Parathyroid adenoma (tissue), 2 donors: ENCODE data around the gene ROR2.

ENCODE experiments used
- H2AFZ ChIP-seq: fragments of 300-600 bp; sonication (generic); one replicate; pipeline ENCODE4 v1.7.0; 2017; ENCODE audit warnings: antibody characterized with exemption, mild to moderate bottlenecking
- H3K27ac ChIP-seq: fragments of 300-600 bp; sonication (generic); one replicate; pipeline ENCODE4 v1.7.0; 2017
- H3K27me3 ChIP-seq: fragments of 300-600 bp; sonication (generic); one replicate; pipeline ENCODE4 v1.7.0; 2017; ENCODE audit warnings: low read length; ENCODE audit not compliant: control insufficient read depth, insufficient read depth
- H3K36me3 ChIP-seq: fragments of 300-600 bp; sonication (generic); one replicate; pipeline ENCODE4 v1.7.0; 2017; ENCODE audit warnings: low read length; ENCODE audit not compliant: control insufficient read depth, insufficient read depth
- H3K4me1 ChIP-seq: fragments of 300-600 bp; sonication (generic); one replicate; pipeline ENCODE4 v1.7.0; 2017; ENCODE audit warnings: control low read depth
- H3K4me2 ChIP-seq: fragments of 300-600 bp; sonication (generic); one replicate; pipeline ENCODE4 v1.7.0; 2017; ENCODE audit warnings: low read length
- H3K4me3 ChIP-seq: fragments of 300-600 bp; sonication (generic); one replicate; pipeline ENCODE4 v1.7.0; 2017; ENCODE audit warnings: low read depth, low read length
- H3K79me2 ChIP-seq: fragments of 300-600 bp; sonication (generic); one replicate; pipeline ENCODE4 v1.7.0; 2017; ENCODE audit warnings: control low read depth
- H3K9ac ChIP-seq: fragments of 300-600 bp; sonication (generic); one replicate; pipeline ENCODE4 v1.7.0; 2017; ENCODE audit warnings: mild to moderate bottlenecking
- H3K9me3 ChIP-seq: fragments of 300-600 bp; sonication (generic); one replicate; pipeline ENCODE4 v1.7.0; 2017; ENCODE audit warnings: low read length; ENCODE audit not compliant: control insufficient read depth
- CTCF ChIP-seq: fragments of 300-600 bp; sonication (generic); IDR thresholded peaks from one replicate; pipeline ENCODE4 v1.7.0; 2017; ENCODE audit warnings: antibody characterized with exemption, mild to moderate bottlenecking
- donor health status: primary hyperparathyroidism.

ROR2 gene

GRCh38 chr9:91920630-91921350, 29.2 kb downstream of the ROR2 start:
- H3K9ac ChIP-seq = no peak overlapping the region
- TF ChIP-seq CTCF = no peak
- H3K79me2 ChIP-seq = peaks cover 7% of the 10 kb centered on the region
- no peak overlapping the region for H3K4me2 ChIP-seq
- H3K27ac ChIP-seq = no peak overlapping the region
- H3K27me3 ChIP-seq = no peaks in the 10 kb centered on the region
- no peaks in the 10 kb centered on the region for H3K4me1 ChIP-seq
- H2AFZ ChIP-seq = no peak overlapping the region
- H3K4me3 ChIP-seq = no peak overlapping the region
- no peaks in the 10 kb centered on the region for H3K9me3 ChIP-seq
- H3K36me3 ChIP-seq = no peaks in the 10 kb centered on the region

DNA sequence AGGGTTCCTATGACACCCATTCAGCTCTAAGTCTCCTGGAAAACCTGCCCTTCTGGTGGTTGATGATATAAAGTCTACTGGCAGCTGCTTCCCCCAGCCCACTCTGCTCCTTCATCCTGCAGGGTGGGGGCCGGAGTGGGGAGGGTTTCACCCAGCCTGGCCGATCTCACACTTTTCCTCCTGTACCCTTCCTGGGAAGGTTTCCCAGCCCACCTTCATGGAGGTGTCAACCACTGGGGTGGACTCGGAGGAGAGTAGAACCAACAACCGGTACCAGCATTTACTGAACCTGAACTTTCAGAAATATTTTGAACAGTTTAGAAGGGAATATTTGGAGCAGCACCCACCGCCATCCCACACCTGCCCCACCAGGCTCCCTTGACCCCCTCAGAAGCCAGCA, 30.4 kb downstream of the ROR2 start:
- H3K4me1 ChIP-seq = no peaks in the 10 kb centered on the region
- H3K4me3 ChIP-seq = no peak overlapping the region
- H2AFZ ChIP-seq = no peak overlapping the region
- H3K9ac ChIP-seq = no peak overlapping the region
- no peak overlapping the region for H3K4me2 ChIP-seq
- H3K36me3 ChIP-seq = no peaks in the 10 kb centered on the region
- no peaks in the 10 kb centered on the region for H3K27me3 ChIP-seq
- TF ChIP-seq CTCF = no peak
- peaks cover 2% of the 10 kb centered on the region for H3K79me2 ChIP-seq
- H3K27ac ChIP-seq = no peak overlapping the region
- H3K9me3 ChIP-seq = no peaks in the 10 kb centered on the region

- no peaks in the 10 kb centered on the region for H3K79me2 ChIP-seq
- H3K4me3 ChIP-seq = no peak overlapping the region
- no peak overlapping the region for H3K27ac ChIP-seq
- no peaks in the 10 kb centered on the region for H3K27me3 ChIP-seq
- no peak overlapping the region for H3K9ac ChIP-seq
- no peak for TF ChIP-seq CTCF
- H3K9me3 ChIP-seq = no peaks in the 10 kb centered on the region
- H3K4me1 ChIP-seq = no peaks in the 10 kb centered on the region
- H3K4me2 ChIP-seq = no peak overlapping the region
- H2AFZ ChIP-seq = no peak overlapping the region
- no peaks in the 10 kb centered on the region for H3K36me3 ChIP-seq
Measured at GRCh38 chr9:91917436-91917835, 32.6 kb downstream of the ROR2 start.

DNA sequence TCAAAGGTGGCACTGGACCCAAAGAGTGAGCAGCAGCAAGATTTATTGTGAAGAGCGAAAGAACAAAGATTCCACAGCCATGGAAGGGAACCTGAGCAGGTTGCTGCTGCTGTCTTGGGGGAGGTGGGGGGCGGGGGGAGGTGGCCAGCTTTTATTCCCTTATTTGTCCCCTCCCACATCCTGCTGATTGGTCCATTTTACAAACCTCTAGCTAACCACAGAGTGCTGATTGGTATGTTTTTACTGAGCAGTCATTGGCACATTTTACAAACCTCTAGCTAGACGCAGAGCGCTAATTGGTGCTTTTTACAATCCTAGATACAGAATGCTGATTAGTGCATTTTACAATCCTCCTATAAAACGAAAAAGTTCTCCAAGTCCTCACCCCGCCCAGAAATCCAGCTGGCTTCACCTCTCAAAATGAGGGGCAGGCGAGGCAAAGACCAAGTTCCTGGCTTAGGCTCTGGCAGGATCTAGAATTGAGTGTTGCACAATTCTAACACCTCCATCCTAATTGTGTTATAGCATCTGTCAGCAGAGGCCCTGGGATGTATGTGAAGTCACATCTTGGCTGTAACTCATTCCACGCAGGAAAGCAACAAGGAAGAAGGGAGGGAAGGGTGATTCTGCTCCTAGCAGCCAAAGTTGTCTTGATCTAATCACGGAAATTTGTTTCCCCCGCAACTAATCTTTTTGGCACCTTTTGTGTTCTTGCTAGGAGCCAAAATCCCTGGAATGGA, 34.3 kb downstream of the ROR2 start:
- no peak overlapping the region for H3K4me2 ChIP-seq
- H2AFZ ChIP-seq = no peak overlapping the region
- no peaks in the 10 kb centered on the region for H3K27me3 ChIP-seq
- no peak overlapping the region for H3K4me3 ChIP-seq
- H3K4me1 ChIP-seq = no peaks in the 10 kb centered on the region
- no peak overlapping the region for H3K27ac ChIP-seq
- no peaks in the 10 kb centered on the region for H3K9me3 ChIP-seq
- H3K79me2 ChIP-seq = no peaks in the 10 kb centered on the region
- no peak overlapping the region for H3K9ac ChIP-seq
- no peak for TF ChIP-seq CTCF
- H3K36me3 ChIP-seq = no peaks in the 10 kb centered on the region
